ENCODE results near the gene PTCD2. TPM values are rescaled to one million over a fixed set of nuclear protein-coding genes. Genes with fewer than 3 reads are reported as not detected.

PTCD2 gene
- total RNA-seq, 1 donor from 2014 or later, result 9.4 TPM

GRCh38 chr5:72291601-72292000 is 28.6 kb upstream of the PTCD2 start:
- Mint-ChIP-seq H3K4me3 (ENCODE audit: unreplicated experiment) (no peak overlapping the region), H3K27ac (ENCODE audit: unreplicated experiment) (no peak overlapping the region), H3K36me3 (ENCODE audit: unreplicated experiment) (peaks cover 23% of the 10 kb centered on the region), H3K9me3 (ENCODE audit: unreplicated experiment) (no peaks in the 10 kb centered on the region), H3K27me3 (ENCODE audit: unreplicated experiment) (no peaks in the 10 kb centered on the region), H3K4me1 (ENCODE audit: unreplicated experiment) (peaks cover 44% of the 10 kb centered on the region)
- DNase-seq (ENCODE audit: extremely low spot score, unreplicated experiment), result no peak
- TF ChIP-seq, protein P1, sequence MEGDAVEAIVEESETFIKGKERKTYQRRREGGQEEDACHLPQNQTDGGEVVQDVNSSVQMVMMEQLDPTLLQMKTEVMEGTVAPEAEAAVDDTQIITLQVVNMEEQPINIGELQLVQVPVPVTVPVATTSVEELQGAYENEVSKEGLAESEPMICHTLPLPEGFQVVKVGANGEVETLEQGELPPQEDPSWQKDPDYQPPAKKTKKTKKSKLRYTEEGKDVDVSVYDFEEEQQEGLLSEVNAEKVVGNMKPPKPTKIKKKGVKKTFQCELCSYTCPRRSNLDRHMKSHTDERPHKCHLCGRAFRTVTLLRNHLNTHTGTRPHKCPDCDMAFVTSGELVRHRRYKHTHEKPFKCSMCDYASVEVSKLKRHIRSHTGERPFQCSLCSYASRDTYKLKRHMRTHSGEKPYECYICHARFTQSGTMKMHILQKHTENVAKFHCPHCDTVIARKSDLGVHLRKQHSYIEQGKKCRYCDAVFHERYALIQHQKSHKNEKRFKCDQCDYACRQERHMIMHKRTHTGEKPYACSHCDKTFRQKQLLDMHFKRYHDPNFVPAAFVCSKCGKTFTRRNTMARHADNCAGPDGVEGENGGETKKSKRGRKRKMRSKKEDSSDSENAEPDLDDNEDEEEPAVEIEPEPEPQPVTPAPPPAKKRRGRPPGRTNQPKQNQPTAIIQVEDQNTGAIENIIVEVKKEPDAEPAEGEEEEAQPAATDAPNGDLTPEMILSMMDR (IDR thresholded peaks at IDR 0.05), result no peak

- peaks cover 19% of the 10 kb centered on the region for H3K36me3 Mint-ChIP-seq (ENCODE audit: unreplicated experiment)
- H3K4me3 Mint-ChIP-seq (ENCODE audit: unreplicated experiment), result no peak overlapping the region
- TF ChIP-seq, protein P1 (IDR thresholded peaks at IDR 0.05), result no peak
- no peak for DNase-seq (ENCODE audit: extremely low spot score, unreplicated experiment)
- no peak overlapping the region for H3K27ac Mint-ChIP-seq (ENCODE audit: unreplicated experiment)
- peaks cover 44% of the 10 kb centered on the region for H3K4me1 Mint-ChIP-seq (ENCODE audit: unreplicated experiment)
- H3K27me3 Mint-ChIP-seq (ENCODE audit: unreplicated experiment), result no peaks in the 10 kb centered on the region
- H3K9me3 Mint-ChIP-seq (ENCODE audit: unreplicated experiment), result no peaks in the 10 kb centered on the region
Measured at GRCh38 chr5:72292411-72292810, 27.8 kb upstream of the PTCD2 start.

DNA sequence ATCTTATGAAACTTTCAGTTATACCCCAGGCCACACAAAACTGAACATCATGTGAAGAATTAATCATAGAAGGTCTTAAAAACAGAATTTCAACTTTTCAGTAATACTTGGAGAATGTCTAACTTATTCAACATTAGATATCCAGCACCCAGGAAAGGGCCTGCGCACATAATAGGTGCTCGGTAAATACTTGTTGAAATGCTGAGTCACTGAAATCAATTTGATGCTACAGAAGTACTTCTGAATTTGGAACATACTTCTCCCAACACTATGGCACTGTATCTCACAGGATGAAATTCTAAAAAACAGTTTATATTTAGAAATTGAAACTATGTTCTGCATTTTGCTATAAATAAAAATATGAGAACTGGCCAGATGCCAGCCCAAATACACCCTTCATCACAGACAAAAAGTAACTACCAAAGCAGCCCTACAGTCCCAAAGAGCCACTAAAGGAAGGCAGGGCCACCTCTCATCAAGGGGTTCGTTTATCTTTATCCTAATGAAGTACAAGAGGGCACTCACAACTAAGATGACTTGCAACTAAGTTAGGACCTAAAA is 26.6 kb upstream of the PTCD2 start:
- TF ChIP-seq, protein P1 (IDR thresholded peaks at IDR 0.05), result no peak
- no peak for DNase-seq (ENCODE audit: extremely low spot score, unreplicated experiment)
- H3K27ac Mint-ChIP-seq (ENCODE audit: unreplicated experiment), result peak overlapping the region; percentile 59

GRCh38 chr5:72294473-72294872 is 25.7 kb upstream of the PTCD2 start:
- H3K27ac Mint-ChIP-seq (ENCODE audit: unreplicated experiment), result peak overlapping the region; percentile 59
- no peaks in the 10 kb centered on the region for H3K27me3 Mint-ChIP-seq (ENCODE audit: unreplicated experiment)
- peaks cover 46% of the 10 kb centered on the region for H3K4me1 Mint-ChIP-seq (ENCODE audit: unreplicated experiment)
- DNase-seq (ENCODE audit: extremely low spot score, unreplicated experiment), result no peak
- peaks cover 17% of the 10 kb centered on the region for H3K36me3 Mint-ChIP-seq (ENCODE audit: unreplicated experiment)
- TF ChIP-seq, protein P1 (IDR thresholded peaks at IDR 0.05), result no peak
- no peak overlapping the region for H3K4me3 Mint-ChIP-seq (ENCODE audit: unreplicated experiment)
- no peaks in the 10 kb centered on the region for H3K9me3 Mint-ChIP-seq (ENCODE audit: unreplicated experiment)

More for the DNA sequence above, 26.6 kb upstream of the PTCD2 start:
- Mint-ChIP-seq H3K4me3 (ENCODE audit: unreplicated experiment) (no peak overlapping the region), H3K4me1 (ENCODE audit: unreplicated experiment) (peaks cover 49% of the 10 kb centered on the region), H3K27me3 (ENCODE audit: unreplicated experiment) (no peaks in the 10 kb centered on the region), H3K9me3 (ENCODE audit: unreplicated experiment) (no peaks in the 10 kb centered on the region), H3K36me3 (ENCODE audit: unreplicated experiment) (peaks cover 19% of the 10 kb centered on the region)

- H3K27ac Mint-ChIP-seq (ENCODE audit: unreplicated experiment), result no peak overlapping the region
- H3K4me1 Mint-ChIP-seq (ENCODE audit: unreplicated experiment), result peaks cover 36% of the 10 kb centered on the region
- H3K27me3 Mint-ChIP-seq (ENCODE audit: unreplicated experiment), result no peaks in the 10 kb centered on the region
- TF ChIP-seq, protein P1 (IDR thresholded peaks at IDR 0.05), result no peak
- DNase-seq (ENCODE audit: extremely low spot score, unreplicated experiment), result no peak
- H3K9me3 Mint-ChIP-seq (ENCODE audit: unreplicated experiment), result no peaks in the 10 kb centered on the region
- no peak overlapping the region for H3K4me3 Mint-ChIP-seq (ENCODE audit: unreplicated experiment)
- peaks cover 24% of the 10 kb centered on the region for H3K36me3 Mint-ChIP-seq (ENCODE audit: unreplicated experiment)
Measured at GRCh38 chr5:72295539-72295938, 24.6 kb upstream of the PTCD2 start.

Measured in osteocyte (in vitro differentiated cells).